NCI-H2227 (cell line): Measurements from ENCODE around the gene RASA3.

Experiments
- DNase-seq: peaks from one replicate; lab custom pipeline; 2025; ENCODE audit not compliant: unreplicated experiment; lab: John Stamatoyannopoulos, UW

The RASA3 gene

DNA sequence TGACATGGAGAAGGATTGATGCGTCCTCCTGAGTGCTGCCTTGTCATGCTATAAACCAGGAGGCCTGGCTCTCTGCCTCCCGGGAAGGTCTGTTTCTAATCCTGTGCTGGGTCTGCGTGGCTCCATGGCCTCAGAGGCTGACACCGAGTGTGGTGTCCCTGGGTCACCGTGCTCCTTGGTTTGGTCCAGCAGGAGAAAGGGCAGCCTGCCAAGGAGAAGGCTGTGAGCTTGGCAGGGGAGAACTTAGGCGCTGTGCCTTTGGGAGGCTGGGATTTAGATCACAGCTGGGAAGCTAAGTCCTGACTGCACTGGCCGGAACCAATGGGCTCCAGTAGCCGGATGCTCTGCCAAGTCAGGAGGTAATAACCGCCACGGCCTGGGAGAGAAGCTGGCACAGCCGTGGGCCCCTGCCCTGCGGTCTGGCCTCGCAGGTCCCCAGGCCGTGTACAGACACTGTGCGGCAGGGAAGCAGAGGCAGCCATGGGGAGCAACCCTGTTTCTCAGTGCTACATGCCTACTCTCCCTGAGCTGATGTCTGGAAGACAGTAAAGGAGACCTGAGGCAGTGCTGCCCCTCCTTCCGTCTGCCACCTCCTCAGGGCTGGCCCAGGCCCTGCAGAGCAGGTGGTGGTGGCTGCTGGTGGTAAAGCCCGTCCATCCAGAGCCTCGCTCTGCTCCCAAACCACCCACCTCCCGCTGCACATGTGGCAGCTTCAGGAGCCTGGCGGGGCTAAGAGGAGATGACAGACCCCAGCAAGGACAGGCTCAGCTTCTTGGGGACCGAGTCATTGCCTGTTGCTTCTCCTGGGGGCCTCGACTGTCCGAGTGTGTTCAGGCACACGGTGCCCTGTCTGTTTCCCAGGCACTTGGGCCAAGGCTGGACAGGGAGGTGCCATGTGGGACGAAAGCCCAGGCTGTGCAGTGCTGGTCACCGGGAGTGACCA is 203.5 kb downstream of the RASA3 start:
- DNase-seq = no peak
